Measurements from ENCODE around the gene C5orf52.

Gene C5orf52

GRCh38 chr5:157677931-157678330 lies 6.6 kb downstream of the C5orf52 start:
- no peak overlapping the region for H3K4me3 ChIP-seq (ENCODE audit: low read depth, low read length)
- ChIA-PET CTCF (no interaction called here), POLR2A (no interaction called here)
- H3K9me3 ChIP-seq (ENCODE audit: control insufficient read depth, insufficient read depth, low read depth, low read length), result no peaks in the 10 kb centered on the region
- no peaks in the 10 kb centered on the region for H3K4me1 ChIP-seq (ENCODE audit: control insufficient read depth, insufficient read depth, low read length)
- no peaks in the 10 kb centered on the region for H3K36me3 ChIP-seq (ENCODE audit: control insufficient read depth in 2 of 2, insufficient read depth in 1 of 2, low read length in 2 of 2)
- TF ChIP-seq KLF8 (tag by site-specific recombination; IDR thresholded peaks at IDR 0.05) (no peak), ZNF394 (tag by site-specific recombination; IDR thresholded peaks at IDR 0.05; ENCODE audit: borderline replicate concordance) (no peak), TSHZ1 (tag by site-specific recombination; IDR thresholded peaks at IDR 0.05; ENCODE audit: borderline replicate concordance) (no peak), IKZF3 (tag by site-specific recombination; IDR thresholded peaks at IDR 0.05) (no peak), ZNF16 (tag by site-specific recombination; IDR thresholded peaks at IDR 0.05; ENCODE audit: low read depth) (no peak), ZNF664 (tag by site-specific recombination; IDR thresholded peaks at IDR 0.05) (no peak), ZNF391 (tag by site-specific recombination; IDR thresholded peaks at IDR 0.05; ENCODE audit: borderline replicate concordance, low read depth) (no peak)
- H3K27ac ChIP-seq (ENCODE audit: extremely low read depth, low read depth, low read length), result no peak overlapping the region

GRCh38 chr5:157679801-157680200 lies 8.5 kb downstream of the C5orf52 start:
- no peaks in the 10 kb centered on the region for H3K36me3 ChIP-seq (ENCODE audit: control insufficient read depth in 2 of 2, insufficient read depth in 1 of 2, low read length in 2 of 2)
- no peaks in the 10 kb centered on the region for H3K9me3 ChIP-seq (ENCODE audit: control insufficient read depth, insufficient read depth, low read depth, low read length)
- TF ChIP-seq FEZF1 (tag by site-specific recombination; IDR thresholded peaks at IDR 0.05), result no peak
- no peak for TF ChIP-seq HOXC10 (CRISPR knock-in tag; IDR thresholded peaks at IDR 0.05)
- TF ChIP-seq ZNF510 (tag by site-specific recombination; IDR thresholded peaks at IDR 0.05; ENCODE audit: insufficient replicate concordance), result no peak
- no peak for TF ChIP-seq YY1 (tag by site-specific recombination; IDR thresholded peaks at IDR 0.05)
- no peak for TF ChIP-seq KLF7 (tag by site-specific recombination; IDR thresholded peaks at IDR 0.05; ENCODE audit: borderline replicate concordance)
- TF ChIP-seq KLF16 (tag by site-specific recombination; IDR thresholded peaks at IDR 0.05), result no peak
- no peak for TF ChIP-seq ZBTB48 (tag by site-specific recombination; IDR thresholded peaks at IDR 0.05)
- TF ChIP-seq ZNF704 (tag by site-specific recombination; IDR thresholded peaks at IDR 0.05), result no peak
- TF ChIP-seq ZNF184 (tag by site-specific recombination; IDR thresholded peaks at IDR 0.05), result no peak
- TF ChIP-seq OVOL3 (tag by site-specific recombination; IDR thresholded peaks at IDR 0.05), result no peak
- no peak for TF ChIP-seq ZNF76 (tag by site-specific recombination; IDR thresholded peaks at IDR 0.05; ENCODE audit: borderline replicate concordance, low read depth)
- TF ChIP-seq ZNF394 (tag by site-specific recombination; IDR thresholded peaks at IDR 0.05; ENCODE audit: borderline replicate concordance), result no peak
- TF ChIP-seq ZNF843 (tag by site-specific recombination; IDR thresholded peaks at IDR 0.05), result no peak
- TF ChIP-seq BCL11A (tag by site-specific recombination; IDR thresholded peaks at IDR 0.05; ENCODE audit: low read depth), result no peak
- no peak for TF ChIP-seq ZNF366 (tag by site-specific recombination; conservative IDR thresholded peaks at IDR 0.05)
- no peak for TF ChIP-seq TCF7L2 (IDR thresholded peaks at IDR 0.05; ENCODE audit: borderline replicate concordance, low read depth, low read length)
- CTCF ChIA-PET, result no interaction called here
- no peak overlapping the region for H3K4me3 ChIP-seq (ENCODE audit: low read depth, low read length)
- POLR2A ChIA-PET, result no interaction called here
- no peaks in the 10 kb centered on the region for H3K4me1 ChIP-seq (ENCODE audit: control insufficient read depth, insufficient read depth, low read length)
- H3K27ac ChIP-seq (ENCODE audit: extremely low read depth, low read depth, low read length), result no peak overlapping the region

Data from HEK293 (cell line).